Activated CD4-positive, alpha-beta T cell treated with anti-CD3 and anti-CD28 coated beads, Interleukin-2, amount 50 U/mL, for 24 hours (primary cell): ENCODE data around the gene FAM219A.
"Not testable (repeated sequence)": the region's sequence is repeated elsewhere in the genome, so short reads cannot be mapped to it uniquely, and the experiment has no call there.

Experiments
- DNase-seq, 2 donors: peaks; one replicate each; pipeline ENCODE4 v3.0.0-alpha.2; 2020; ENCODE audit warnings: low read depth in 1 of 2, low spot score in 1 of 2

Gene FAM219A

GRCh38 chr9:34485822-34486221, 27.5 kb upstream of the FAM219A start:
- DNase-seq = no peak

- DNase-seq = no peak
Observed at GRCh38 chr9:34484678-34485077, 26.3 kb upstream of the FAM219A start.

DNA sequence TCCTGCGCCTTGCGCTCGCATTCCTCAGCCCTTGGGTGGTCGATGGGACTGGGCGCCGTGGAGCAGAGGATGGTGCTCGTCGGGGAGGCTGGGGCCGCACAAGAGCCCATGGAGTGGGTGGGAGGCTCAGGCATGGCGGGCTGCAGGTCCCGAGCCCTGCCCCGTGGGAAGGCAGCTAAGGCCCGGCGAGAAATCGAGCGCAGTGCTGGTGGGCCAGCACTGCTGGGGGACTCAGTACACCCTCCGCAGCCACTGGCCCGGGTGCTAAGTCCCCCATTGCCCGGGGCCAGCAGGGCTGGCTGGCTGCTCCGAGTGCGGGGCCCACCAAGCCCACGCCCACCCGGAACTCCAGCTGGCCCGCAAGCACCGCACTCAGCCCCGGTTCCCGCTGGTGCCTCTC, 24.4 kb upstream of the FAM219A start:
- DNase-seq = not testable (repeated sequence)

GRCh38 chr9:34481620-34482019, 23.2 kb upstream of the FAM219A start:
- not testable (repeated sequence) for DNase-seq

GRCh38 chr9:34479431-34479866, 21.1 kb upstream of the FAM219A start:
- DNase-seq = no peak

GRCh38 chr9:34477541-34477940, 19.2 kb upstream of the FAM219A start:
- no peak for DNase-seq

DNA sequence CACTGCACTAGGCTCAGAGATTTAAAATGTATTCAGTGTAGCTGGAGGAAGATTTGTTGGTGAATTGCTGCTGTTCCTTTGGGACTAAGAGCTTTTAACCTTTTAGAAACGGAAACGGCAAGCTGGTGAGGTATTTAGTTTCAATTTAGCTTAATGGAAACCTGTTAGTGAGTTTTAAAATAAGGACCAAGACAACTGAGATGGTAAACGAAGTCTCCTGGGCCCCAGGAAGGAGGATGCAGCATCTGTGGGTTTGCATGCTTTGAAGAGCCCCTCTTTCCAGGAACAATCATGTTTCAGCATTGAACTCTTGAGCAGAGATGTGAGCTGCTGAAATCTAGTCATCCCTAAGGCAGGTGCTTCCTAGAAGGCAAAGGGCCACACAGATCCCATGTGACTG, 16.7 kb upstream of the FAM219A start:
- DNase-seq = no peak

DNA sequence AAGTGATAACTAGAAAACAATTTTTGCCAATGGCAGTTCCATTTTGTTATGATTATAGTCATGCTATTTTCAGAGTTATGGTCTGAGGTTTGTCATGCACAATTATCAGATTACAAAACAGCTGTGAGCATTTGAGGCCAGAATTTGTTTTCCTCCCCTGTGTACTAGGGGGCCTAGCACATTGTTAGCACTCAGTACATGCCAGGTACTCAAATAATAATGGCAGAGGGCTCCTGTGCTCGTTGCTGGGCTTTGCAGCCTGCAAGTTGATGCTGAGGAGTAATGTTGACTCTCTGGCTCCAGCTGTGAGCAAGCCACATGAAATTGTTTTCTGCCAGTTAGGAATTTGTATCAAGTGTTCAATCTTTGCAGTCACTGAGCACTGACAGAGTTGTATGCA, 7.1 kb upstream of the FAM219A start:
- DNase-seq = no peak

- DNase-seq = no peak
Observed at GRCh38 chr9:34464571-34464970, 6.2 kb upstream of the FAM219A start.

- no peak for DNase-seq
Observed at GRCh38 chr9:34463901-34464232, 5.5 kb upstream of the FAM219A start.

DNA sequence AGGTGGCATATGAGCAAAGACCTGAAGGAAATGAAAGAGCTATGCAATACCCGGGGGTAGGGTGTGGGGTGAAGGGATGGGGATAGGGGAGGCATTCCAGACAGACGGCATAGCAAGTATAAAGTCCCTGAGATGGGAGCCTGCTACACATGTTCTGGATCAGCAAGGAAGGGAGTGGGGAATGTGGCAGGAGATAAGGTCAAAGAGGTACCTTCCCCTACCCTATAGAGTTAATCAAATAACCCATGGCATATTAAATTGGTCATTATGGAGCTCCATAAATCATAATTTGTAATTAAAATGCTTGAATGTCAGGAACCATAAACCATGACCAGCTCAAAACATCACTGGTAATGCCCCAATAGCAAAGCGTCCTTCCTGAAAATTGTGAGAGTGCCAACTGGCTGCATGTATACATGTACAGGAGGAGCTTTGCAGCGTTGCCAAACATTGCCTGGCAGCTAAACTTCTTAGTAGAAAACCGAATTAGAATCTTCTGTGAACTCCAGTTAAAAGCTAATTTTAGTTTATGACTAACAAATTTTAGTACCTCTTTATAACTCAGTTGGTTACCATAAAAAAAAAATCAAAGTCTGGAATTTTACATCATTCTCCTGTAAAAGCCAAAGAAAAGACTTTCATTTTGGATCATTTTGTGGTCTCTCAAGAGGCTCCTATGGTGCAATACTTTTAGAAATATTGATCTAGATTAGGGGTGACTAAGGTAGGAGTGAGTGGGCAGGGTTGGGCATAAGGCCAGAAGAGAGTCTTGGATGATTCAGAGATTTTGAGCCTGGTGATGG, 4.9 kb upstream of the FAM219A start:
- peak in 1 of 2 donors; percentile 41 for DNase-seq

GRCh38 chr9:34459941-34460340, 1.6 kb upstream of the FAM219A start:
- DNase-seq = no peak

DNA sequence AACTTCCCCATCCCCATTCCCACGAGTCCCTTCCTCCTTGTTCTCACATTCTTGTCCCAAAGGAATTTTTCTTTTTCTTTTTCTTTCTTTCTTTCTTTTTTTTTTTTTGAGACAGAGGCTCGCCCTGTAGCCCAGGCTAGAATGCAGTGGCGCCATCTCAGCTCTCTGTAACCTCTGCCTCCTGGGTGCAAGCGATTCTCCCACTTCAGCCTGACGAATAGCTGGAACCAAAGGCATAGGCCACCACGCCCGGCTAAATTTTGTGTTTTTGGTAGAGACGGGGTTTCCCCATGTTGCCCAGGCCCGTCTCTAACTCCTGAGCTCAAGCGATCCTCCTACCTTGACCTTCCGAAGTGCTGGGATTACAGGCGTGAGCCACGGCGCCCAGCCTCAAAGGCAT, 986 bp upstream of the FAM219A start:
- no peak for DNase-seq

DNA sequence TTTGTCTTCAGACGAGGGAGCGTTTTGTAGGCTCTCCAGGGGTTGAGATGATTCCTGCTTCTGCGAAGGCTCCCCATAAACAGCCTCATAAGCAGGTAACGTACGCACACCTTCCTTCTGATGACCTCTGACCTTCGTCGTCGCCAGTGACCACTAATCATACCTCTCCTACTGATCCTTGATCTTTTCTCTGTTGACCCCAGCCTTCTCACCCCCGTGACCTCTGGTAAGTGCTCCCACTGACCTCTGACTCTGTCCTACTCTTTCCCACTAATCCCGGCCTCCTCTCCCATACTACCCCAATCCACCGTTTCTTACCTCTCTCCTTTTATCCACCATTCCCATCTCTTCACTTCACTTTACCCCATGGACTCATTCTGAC, 580 bp upstream of the FAM219A start:
- DNase-seq = no peak

DNA sequence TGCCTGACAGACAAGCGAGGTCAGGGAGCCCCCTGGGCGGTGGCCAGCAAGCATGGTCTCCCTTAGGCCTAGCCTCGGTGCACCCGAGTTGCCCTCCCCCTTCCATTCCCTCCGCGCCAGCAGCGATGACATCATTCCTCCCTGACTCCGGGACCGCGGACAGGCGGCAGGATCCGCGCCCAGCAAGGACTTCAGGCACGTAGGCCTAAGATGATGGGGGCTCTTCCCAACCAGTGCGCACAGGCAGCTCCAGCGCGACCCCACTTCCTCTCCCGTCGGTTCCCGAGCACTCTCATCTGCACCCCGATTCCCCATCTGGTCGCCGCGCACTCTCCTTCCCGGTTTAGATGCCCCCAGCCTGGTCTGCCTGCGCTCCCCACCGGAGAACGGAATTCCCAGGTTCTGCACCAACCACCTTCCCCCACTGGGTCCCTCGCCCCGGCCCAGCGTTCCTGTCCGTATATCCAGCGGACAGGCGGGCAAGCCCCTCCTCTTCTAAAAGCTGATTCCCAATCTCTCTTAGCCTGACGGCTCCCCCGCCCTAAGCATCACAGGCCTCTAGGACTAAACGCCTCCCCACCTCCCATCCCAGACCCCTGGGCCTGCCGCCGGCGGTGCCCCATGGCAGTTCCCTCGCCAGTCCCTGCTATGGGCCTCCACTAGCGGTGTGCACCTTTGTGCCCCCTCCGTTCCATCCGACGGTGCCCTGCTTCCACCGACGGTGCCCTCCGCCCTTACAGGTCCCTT, 931 bp downstream of the FAM219A start:
- peak in 1 of 2 donors; percentile 9 for DNase-seq

GRCh38 chr9:34456746-34457145, 1.6 kb downstream of the FAM219A start:
- DNase-seq = no peak

- no peak for DNase-seq
Observed at GRCh38 chr9:34456151-34456550, 2.2 kb downstream of the FAM219A start.

DNA sequence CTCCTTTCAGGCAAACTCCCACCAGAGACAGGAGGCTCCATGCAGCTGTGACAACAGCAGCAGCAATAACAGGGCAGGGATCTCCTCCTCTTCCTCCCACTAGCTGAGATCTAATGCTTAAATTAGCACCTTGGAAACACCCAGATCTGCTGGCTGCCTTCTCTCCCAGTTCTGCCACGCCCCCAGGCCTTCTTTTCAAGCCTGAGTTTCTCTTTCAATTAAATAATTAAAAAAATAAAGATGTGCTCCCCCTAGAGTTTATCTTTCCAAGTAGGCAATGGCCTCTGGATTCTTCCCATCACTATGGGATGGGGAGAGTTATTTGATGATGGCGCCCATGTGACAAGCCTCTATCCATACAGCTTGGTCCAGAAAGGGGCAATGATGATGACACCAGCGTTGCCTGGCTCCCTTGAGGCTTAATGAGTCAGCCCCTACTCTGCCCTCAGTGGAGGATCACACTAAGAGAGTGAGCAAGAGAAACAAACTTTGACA, 3.8 kb downstream of the FAM219A start:
- no peak for DNase-seq

DNA sequence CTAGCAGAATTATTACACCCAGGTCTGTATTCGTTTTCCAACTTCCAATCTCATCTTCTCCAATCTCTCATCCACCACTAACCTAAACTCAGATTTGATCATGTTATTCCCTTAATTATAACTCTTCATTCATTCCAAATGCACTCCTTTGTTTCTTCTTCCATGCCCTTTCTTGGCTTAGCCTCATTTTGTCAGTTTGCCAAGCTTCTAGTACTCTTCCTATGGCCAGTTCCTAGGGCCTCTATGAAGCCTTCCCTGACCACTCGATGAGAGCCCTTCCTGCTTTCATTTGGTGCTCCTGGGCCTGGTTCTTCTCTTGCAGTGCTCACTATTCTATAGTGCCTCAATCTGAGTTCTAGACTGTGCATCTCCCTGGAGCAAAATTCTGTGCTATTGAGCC, 5.8 kb downstream of the FAM219A start:
- no peak for DNase-seq

DNA sequence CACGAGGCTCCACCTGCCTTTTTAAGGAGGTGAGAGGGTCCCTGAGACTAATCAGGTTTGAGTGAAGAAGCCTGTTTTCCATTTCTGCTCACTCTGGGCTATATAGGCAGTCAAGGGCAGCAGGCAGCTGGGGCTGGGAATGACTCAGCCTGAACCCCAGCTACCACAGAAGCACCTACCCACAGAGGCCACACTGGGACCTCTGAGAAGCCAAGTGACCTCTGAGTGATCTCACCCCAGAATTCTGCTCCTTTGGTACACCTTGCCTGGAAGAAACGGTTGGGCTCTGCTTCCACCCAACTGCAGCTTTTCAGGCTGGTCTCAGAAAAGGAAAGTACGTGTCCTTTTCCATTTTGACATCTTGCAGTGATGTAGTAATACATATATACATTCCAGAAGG, 6.8 kb downstream of the FAM219A start:
- no peak for DNase-seq

- DNase-seq = no peak
Observed at GRCh38 chr9:34451135-34451534, 7.2 kb downstream of the FAM219A start.

DNA sequence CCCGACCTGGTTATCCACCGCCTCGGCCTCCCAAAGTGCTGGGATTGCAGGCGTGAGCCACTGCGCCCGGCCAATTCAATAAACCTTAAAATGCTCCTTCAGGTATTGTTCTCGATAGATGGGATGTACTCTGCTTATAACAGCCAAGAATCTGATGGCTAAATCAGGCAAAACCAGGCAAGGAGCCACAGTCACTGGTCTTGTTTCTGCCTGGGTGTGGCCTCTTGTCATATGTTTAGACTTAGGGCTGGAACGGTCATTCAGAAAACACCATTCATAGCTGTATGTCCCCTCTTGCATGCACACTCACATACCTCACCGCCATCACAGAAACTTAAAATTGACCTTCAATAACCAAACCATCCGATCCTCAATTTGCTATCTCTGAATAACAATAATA, 7.7 kb downstream of the FAM219A start:
- DNase-seq = no peak

DNA sequence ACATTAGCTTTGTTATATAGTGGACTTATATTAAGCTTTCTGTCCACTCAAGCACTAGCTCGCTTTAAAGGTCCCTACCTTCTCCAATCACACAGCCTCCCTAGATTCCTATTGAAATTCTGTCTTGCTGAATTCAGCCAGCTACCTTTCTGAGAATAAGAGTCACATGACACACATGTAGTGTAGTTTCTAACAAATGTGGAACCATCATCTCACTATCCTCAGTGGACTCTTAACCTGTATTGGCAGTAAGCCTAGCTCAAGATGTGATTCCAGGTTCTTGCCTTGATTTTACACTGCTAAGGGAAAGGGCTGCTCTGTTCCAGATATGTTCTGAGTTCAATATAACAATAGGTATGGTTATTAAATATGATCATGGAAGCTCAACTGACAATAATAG, 11.4 kb downstream of the FAM219A start:
- DNase-seq = no peak
